Stimulated activated CD8-positive, alpha-beta memory T cell treated with anti-CD3 and anti-CD28 coated beads, Interleukin-4, amount 100 ng/mL, for 4 hours (primary cell): ENCODE data around the gene NAA30.
"Not testable (repeated sequence)": the region's sequence is repeated elsewhere in the genome, so short reads cannot be mapped to it uniquely, and the experiment has no call there.

Source experiments
- DNase-seq, 2 donors: peaks; one replicate each; pipeline ENCODE4 v3.0.0-alpha.2; 2020; ENCODE audit warnings: low read depth in 2 of 2, low spot score in 1 of 2

The NAA30 gene

GRCh38 chr14:57390037-57390805 lies at the start of gene NAA30:
NAA30 (plus strand) TSS chr14:57390586; CDS start chr14:57390958, 372 bp downstream.
- peak; percentile 82 to 91 for DNase-seq

DNA sequence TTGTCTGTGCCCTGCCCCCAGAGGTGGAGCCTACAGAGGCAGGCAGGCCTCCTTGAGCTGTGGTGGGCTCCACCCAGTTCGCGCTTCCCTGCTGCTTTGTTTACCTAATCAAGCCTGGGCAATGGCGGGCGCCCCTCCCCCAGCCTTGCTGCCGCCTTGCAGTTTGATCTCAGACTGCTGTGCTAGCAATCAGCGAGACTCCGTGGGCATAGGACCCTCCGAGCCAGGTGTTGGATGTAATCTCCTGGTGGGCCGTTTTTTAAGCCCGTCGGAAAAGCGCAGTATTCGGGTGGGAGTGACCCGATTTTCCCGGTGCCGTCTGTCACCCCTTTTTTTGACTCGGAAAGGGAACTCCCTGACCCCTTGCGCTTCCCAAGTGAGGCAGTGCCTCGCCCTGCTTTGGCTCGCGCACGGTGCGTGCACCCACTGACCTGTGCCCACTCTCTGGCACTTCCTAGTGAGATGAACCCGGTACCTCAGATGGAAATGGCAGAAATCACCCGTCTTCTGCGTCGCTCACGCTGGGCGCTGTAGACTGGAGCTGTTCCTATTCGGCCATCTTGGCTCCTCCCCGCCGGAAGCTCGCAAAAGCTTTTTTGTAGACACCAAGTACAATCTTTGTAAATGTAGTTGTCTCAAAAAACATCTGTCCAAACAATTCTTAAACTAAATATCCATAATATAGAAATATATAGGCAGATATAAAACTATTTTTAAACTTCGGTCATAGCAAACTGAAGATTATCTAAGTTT lies 46.7 kb upstream of the NAA30 start:
- DNase-seq: not testable (repeated sequence)

DNA sequence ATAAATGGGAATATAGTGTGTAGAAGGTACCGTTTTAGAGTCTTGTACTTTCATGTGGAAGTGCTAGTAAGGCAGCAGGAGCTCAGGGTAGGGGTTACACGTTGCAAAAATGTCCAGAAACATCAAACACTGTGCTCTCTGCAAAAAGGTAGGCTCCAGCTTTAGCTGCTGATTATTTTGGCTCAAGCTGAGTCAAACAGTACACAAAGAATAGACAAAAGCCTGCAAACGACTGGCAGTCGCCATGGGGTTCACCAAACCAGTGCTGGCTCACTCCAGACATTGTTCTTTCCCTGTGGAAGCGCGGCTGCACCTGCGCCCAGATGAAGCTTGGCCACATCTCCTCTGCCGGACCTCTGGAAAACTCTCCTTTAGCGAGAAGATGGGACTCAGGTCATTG lies 45.3 kb upstream of the NAA30 start:
- no peak for DNase-seq

DNA sequence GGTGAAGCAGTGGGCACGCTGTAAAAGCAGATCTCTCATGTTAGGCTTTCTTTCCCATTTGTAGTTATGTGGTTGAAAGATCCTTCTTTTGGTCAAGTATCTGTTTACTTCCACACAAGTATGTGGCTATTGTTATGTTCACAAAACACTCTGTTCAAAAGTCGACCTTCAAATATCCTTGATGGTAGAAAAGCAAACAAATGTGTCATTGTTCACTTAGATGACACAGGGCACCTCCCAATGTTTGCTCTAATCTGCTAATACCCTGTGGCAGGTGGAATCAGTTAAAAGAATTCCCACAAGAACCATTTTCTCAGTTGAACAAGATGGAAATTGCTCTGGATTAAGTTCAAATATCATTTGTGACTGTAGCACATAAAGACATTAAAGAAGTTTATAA lies 43.6 kb upstream of the NAA30 start:
- DNase-seq: no peak

DNA sequence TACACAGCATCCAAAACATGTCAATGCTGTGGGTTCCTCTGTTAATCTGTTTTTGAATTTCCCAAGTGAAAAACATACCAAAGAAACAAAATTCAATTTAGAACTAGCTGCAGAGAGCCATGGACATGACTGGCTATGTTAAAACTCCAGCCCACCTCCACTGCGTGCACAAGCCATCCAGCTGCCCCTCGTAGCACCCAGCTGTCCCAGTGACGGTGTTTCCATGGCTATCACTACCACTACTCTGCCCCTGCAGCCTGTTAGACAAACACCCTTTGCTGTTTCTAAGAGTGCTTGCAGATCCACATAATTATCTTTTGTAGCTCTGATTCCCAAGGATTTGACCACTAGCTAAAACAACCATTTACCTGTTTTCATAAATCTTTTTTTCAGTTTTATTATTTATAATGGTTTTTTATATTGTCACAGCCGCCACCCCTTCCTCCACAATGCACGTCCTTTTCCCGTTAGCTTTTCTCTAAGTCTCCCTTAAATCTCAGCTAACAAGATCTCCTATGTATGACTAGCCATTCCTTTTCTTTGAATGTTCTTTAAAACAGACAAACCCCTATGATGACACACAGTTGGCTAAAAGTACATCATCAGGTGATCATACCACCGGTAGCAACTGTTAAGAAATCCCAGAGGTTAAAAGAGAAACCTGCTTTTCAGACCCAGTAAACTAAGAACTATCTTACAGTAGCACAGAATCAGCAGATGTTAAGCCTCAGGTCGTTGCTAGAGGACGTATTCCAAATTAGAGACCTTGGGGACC lies 37.8 kb upstream of the NAA30 start:
- no peak for DNase-seq

DNA sequence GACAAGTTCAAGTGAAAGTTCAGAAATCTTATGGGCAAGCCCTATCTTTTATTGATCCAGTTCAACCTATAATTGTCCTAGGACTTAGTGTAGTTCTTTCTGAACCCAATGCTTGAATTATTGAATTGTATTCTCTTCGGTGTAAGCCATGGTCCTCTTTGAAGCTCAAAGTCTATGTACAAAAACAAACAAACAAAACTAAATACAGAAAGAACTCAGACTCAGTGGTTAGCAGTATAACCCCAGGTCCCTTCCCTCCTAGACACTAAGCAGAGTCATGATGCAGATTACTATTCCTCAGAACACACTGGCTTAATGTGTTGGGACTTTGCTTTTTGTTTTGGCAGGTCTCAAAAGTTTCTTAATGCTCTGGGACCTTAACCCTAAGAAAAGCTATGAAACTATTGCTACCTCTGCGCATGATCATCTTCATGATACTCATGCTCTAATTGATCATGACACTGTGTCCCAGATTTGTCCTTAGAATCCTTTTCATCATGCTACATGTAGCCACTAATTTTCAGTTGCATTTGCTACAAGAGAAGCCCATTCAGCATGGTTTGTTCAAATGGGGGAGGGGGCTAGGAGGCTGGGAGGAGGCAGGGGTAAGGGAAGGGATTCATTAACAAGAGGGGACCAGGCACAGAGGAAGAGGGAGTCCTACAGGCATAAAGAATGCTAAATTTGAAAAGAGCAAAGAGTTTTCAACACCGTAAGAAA lies 35.1 kb upstream of the NAA30 start:
- DNase-seq: no peak

DNA sequence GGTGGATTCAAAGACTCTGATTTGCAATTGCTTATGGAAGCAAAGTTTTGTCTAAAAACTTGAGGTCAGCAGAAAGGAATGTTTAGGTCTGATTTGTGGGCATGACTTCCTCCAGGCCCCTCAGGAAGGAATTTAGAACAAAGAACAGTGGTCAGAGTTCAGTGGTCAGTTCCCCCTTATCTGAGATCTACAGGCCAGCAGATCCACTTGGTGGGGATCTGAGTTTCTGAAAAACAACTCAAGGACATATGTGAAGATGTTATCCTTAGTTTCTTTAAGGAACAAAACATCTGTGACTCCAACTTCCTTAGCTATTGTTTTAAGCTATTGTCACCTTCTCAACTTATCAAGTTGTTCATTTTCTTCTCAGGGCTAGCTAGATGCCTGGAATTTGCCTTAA lies 28.0 kb upstream of the NAA30 start:
- no peak for DNase-seq

DNA sequence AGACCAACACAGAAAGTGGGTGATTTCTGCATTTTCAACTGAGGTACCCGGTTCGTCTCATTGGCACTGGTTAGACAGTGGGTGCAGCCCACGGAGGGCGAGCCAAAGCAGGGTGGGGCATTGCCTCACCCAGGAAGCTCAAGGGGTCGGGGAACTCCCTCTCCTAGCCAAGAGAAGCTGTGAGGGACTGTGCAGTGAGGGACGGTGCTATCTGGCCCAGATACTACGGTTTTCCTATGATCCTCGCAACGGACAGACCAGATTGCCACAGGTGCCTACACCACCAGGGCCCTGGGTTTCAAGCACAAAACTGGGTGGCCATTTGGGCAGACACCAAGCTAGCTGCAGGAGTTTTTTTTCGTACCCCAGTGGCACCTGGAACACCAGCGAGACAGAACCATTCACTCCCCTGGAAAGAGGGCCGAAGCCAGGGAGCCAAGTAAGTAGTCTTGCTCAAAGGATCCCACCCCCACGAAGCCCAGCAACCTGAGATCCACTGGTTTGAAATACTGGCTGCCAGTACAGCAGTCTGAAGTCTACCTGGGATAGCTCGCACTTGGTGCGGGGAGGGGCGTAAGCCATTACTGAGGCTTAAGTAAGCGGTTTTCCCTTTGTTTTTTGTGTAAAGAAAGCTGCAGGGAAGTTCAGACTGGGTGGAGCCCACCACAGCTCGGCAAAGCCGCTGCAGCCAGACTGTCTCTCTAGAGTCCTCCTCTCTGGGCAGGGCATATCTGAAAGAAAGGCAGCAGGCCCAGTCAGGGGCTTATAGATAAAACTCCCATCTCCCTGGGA lies 25.5 kb upstream of the NAA30 start:
- no peak for DNase-seq

- not testable (repeated sequence) for DNase-seq
These were observed 20.2 kb upstream of the NAA30 start for GRCh38 chr14:57370187-57370586.

DNA sequence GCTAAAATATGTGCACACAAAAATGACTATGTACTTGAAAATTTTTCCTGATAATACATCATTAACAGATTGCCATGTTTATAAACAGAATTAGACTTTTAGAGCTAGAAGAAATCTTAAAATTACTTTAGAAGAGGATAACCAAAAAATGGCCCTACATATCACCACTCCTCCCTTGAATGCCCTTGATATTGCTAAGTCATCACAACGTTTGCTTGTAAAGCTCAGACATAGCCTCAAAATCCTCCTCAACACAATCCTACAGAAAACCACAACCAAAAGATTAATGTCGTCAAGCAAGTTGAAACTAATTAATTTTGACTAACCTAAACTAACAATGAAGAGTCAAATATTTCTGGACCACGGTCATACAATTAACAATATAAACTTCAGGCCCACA lies 19.4 kb upstream of the NAA30 start:
- no peak for DNase-seq

DNA sequence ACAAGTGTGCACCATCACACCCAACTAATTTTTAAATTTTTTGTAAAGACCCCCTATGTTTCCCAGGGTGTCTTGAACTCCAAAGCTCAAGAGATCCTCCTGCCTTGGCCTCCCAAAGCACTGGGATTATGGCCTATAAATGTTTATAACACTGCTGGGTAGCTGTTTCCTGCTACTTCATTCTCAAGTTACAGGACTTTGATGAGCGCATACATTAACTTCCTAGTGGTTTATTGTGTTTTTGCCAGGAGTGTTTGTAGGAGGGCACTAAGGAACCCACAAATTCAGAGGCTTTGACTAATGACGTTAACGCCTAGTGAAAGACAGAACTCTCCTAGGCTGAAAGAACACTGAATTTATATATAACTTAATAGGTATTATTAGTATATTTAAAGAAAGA lies 15.2 kb upstream of the NAA30 start:
- no peak for DNase-seq

- DNase-seq: no peak
These were observed 11.7 kb upstream of the NAA30 start for GRCh38 chr14:57378661-57379060.

- no peak for DNase-seq
These were observed 9.5 kb upstream of the NAA30 start for GRCh38 chr14:57380935-57381334.

DNA sequence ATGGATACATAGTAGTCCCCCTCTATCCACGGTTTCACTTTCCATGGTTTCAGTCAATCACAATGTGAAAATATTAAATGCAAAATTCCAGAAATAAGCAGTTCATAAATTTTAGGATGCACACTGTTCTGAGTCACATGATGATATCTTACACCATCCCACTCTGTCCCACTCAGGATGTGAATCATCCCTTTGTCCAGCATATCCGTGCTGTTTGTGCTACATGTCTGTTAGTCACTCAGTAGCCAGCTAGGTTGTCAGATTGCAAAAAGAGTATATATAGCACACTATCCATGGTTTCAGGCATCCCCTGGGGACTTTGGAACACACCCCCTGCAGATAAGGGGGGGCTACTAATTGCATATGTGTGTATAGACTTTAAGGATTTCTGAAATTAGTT lies 8.1 kb upstream of the NAA30 start:
- DNase-seq: no peak

GRCh38 chr14:57383125-57383745 lies 7.2 kb upstream of the NAA30 start:
- no peak for DNase-seq

DNA sequence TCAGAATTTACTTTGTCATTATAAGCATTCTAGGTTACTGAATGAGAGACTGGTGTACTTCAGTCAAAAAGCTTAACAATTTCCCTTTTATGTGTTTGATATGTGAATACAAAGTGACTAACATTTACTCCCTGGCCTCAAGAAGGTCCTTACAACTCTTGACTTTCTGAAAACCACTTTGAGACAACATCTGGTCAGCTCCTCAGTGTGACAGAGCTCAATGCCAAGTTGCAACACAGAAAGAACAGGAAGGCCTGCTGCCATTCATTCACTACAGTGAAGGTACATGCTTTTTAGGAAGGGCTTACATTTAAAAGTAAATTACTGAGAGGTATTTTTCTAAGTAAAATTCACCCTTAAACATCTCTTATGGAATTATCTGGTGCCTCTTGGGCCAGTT lies 2.3 kb upstream of the NAA30 start:
- DNase-seq: no peak

GRCh38 chr14:57389646-57390036 lies 745 bp upstream of the NAA30 start:
- DNase-seq: no peak

- no peak for DNase-seq
These were observed 575 bp downstream of the NAA30 start for GRCh38 chr14:57390806-57391516.

DNA sequence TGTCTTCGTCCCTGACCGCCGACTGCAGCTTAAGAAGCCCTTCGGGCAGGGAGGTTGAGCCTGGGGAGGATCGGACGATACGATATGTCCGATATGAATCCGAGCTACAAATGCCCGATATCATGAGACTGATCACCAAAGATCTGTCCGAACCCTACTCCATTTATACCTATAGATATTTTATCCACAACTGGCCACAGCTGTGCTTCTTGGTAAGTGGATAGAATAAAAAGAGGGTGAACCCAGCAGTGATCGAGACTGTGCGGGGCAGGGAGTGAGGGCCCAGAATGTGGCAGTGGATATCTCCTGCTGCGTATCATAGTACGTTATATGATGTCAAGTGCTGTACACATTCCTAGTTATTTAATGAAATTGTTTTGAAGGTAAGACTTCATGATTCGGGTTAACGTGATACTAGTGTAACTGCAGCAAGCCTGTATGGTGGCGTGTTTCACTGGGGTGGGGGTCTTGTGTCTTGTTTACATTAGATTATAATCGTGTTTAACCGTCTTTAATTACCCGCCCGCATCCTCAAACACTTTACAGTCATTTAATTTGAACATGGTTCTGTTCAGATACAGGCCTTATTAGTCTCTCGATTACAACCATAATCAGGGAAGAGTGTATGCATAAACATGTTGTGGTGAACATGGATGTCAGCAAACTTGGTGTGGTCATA lies 1.3 kb downstream of the NAA30 start:
- no peak for DNase-seq
